ENCODE results near the gene SIRT7.
"Not testable (repeated sequence)": the region's sequence is repeated elsewhere in the genome, so short reads cannot be mapped to it uniquely, and the experiment has no call there.

The SIRT7 gene

DNA sequence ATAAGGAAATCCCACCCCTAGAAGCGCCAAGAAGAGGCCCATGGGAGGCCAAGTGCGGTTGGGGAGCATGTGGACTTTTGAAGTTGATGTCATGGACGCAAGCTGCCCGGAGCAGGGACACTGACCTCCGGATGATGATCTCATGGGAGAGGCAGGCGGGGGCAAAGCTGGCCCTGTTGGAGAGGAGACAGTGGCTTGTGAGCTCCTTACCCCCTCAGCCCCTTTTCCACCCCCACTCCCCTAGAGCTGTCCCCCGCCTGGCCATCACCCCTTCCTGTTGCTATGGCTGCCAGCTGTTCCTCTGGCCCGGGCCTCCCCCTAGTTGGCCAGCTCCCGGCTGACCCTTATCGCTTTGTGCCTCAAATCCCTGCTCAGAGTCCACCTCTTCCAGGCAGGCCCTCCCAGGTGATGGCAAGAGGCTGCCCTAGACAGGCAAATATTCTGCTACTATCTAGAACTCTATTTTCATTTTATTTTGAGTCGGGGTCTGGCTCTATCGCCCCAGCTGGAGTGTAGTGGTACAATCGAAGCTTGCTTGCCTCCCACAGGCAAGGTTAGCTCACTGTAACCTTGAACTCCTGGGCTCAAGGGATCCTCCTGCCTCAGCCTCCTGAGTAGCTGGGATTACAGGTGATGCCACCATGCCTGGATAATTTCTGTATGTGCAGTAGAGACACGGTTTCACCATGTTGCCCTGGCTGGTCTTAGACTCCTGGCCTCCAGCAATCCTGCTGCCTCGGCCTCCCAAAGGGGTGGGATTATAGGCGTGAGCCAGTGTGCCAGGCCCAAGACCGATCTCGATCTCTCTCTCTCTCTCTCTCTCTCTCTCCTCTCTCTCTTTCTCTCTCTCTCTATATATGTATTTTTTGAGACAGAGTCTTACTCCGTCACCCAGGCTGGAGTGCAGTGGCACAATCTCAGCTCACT lies 36.4 kb upstream of the SIRT7 start:
- no peak for DNase-seq

DNA sequence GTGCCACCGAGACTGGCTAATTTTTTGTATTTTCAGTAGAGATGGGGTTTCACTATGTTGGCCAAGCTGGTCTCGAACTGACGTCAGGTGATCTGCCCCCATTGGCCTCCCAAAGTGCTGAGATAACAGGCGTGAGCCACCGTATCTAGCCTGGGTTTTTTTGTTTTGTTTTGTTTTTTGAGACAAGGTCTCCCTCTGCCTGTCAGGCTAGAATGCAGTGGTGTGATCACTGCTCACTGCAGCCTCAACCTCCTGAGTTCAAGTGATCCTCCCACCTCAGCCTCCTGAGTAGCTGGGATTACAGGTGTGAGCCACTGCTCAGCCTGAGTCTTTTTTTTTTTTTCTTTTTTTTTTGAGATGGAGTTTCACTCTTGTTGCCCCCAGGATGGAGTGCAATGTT lies 35.5 kb upstream of the SIRT7 start:
- not testable (repeated sequence) for DNase-seq

DNA sequence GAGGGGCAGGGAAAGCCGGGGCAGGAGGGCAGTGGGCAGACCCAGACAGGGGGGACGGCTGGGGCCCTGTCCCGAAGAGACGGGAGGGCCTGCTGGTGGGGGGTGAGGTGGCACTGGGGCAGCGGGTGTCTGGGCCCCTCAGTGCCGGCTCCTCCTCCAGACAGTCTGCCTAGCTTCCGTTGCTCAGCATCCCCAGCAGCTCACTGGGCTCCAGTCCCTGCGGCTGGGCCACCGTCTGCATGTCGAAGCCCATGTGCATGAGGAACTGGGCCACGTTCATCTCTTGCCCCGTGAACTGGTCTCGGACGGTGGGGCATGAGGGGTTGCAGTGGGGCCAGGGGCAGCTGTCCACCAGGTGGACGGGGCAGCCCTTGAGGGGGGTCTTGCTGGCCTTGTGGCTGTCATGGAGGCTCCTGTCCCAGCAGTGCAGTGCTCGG lies 34.8 kb upstream of the SIRT7 start:
- DNase-seq = no peak

DNA sequence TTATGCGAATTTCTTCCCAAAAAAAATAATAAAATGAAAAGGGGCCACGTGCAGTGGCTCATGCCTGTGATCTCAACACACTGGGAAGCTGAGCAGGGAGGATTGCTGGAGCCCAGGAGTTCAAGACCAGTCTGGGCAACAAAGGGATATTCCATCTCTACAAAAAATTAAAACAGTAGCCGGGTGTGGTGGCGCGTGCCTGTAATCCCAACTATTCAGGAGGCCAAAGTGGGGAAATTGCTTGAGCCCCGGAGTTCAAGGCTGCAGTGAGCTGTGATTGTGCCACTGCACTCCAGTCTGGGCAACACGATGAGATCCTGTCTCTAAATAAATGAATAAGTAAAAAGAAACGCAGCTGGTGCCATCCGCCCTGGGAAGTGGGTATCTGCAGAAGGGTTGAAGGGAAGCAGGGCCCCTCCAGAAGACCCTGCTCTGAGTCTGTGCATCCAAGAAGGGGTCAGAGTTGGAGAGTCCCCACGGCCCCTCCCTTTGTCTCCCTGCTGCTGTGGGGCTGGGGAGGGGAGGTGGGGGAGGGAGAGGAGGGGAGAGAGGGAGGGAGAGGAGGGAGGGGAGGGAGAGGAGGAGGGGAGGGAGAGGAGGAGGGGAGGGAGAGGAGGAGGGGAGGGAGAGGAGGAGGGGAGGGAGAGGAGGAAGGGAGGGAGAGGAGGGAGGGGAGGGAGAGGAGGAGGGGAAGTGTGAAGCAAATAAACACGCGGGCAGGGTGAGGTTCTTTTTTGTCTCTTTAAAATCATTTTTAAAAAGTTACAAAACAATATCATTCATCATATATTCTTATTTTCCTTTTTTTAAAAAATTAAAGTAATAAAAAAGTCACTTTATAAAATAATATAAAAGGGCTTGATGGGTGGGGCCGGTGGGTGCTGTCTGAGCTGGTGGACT lies 34.1 kb upstream of the SIRT7 start:
- DNase-seq = no peak

DNA sequence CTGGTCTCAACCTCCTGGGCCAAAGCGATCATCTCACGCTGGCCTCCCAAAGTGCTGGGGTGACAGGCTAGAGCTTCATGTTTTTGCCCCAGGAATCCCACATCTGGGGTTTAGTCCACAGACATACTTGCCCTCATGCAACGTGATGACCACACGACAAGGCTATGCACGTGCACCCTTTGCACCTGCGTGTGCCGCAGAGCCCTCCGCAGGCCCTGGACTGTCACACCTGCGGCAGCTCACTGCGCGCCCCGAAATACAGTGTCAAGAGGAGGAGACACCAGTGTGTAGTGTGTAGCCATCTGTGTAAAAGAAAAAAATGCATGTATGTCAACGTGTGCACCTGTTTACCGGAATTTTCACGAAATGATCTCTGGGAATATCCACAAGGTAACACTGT lies 32.5 kb upstream of the SIRT7 start:
- no peak for DNase-seq

DNA sequence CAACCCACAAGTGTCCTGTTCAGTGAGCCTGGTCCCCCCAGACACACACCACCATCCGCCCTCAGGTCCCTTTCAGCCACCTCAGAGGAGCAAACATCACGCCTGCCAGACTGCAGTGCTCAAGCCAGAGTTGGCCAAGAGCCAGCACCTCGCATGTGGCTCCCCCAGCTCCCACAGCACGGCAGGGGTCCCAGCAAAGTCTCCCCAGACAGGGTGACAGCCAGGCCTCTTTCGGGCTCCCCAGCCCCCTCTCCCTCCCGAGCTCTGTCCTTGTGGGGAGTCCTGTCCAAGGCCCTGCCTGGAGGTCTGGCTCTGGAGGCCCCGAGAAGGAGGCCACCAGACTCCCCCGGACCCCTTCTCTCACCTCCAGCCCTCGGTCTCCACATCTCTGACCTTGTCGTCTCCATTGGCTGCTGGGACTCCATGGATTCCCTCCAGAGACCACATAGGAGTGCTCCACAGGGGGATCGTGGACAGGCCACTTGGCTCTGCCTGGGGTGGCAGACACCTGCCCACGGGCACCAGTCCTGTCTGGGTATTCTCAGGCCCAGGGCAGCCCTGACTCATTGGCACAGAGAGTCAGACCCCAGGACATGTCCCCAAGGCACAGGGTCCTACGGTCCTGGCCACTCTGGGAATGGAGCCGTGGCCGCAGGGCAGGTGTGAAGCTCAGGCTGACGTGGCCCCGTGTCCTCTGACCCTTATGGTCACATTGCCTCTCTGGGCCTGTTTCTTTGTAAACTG lies 30.8 kb upstream of the SIRT7 start:
- DNase-seq = no peak

DNA sequence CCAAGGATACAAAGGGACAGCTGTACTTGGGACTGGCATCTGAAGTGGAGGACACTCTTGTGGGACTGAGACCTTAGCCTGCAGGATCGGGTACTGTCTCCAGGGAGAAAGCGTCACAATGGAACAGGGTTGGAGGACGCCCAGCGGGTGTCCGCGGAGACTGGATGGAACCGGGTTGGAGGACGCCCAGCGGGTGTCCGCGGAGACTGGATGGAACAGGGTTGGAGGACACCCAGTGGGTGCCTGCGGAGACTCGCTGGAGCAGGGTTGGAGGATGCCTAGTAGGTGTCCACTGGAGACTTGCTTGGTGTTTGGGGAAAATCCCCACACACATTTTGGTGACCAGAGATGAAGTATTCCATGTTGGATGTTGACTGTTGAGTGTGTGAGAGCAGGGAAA lies 29.2 kb upstream of the SIRT7 start, which contains the start of gene MYADML2:
MYADML2 (minus strand) TSS at position 45 of the 400 bp plus-strand sequence. CDS start 5,492 bp downstream, outside the sequence.
- no peak for DNase-seq

DNA sequence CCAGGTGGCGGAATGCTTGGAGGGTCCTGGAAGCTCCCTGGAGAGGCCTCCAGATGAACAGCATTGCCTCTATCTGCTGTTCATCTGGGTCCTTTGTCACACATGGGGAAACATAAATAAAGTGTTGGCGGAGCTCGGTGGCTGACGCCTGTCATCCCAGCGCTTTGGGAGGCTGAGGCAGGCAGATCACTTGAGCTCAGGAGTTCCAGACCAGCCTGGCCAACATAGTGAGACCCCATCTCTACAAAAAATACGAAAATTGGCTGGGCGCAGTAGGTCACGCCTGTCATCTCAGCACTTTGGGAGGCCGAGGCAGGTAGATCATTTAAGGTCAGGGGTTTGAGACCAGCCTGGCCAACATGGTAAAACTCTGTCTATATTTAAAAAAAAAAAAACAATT lies 26.9 kb upstream of the SIRT7 start:
- DNase-seq = no peak

DNA sequence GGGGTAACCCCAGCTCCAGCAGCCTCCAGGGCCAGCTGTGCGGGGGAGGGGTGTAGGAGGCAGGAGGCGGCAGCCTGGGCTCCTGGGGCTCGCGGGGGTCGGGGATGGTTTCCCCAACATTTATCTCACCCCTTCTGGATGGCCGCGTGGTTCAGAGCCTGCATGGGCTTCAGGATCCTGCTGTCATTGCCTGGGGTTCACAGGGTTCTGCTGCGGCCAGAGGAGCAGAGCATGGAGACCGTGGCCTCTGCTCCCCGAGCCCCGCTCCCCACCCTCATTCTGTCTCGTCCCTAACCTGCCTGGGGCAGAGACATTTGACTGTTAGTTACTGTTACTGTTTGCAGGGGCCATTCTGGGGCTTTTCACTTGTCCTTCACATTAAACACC lies 24.2 kb upstream of the SIRT7 start:
- no peak for DNase-seq

DNA sequence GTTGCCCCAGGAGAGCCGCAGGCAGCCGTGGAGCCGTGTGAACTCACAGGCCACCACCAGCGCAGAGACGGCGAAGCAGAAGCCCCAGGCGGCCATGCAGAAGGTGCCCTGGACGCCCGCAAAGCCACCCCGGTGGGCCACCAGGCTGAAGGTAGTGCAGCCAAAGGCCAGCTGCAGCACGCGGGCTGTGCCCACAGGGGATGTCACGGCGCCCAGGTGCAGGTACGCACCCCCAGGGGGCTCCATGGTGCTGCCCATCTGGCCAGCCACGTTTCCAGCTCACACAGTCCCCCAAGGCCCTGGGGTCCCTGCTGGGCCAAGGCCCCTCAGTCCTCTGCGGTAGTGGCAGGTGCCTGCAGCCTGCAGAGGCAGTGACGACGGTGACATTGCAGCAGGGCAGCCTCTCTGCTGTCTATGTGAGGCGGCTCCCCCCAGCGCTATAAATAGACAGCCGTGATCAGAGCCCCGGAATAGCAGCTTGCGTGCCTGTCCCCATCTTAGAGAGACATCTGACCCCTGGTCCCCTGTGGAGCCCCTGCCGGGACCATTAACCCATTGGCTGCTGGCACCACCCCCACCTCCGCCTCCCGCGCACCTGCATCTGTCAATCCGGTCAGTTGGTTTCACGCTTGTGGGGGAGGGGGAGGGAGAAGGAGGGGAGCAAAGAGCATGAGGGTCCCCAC lies 23.6 kb upstream of the SIRT7 start:
- no peak for DNase-seq

DNA sequence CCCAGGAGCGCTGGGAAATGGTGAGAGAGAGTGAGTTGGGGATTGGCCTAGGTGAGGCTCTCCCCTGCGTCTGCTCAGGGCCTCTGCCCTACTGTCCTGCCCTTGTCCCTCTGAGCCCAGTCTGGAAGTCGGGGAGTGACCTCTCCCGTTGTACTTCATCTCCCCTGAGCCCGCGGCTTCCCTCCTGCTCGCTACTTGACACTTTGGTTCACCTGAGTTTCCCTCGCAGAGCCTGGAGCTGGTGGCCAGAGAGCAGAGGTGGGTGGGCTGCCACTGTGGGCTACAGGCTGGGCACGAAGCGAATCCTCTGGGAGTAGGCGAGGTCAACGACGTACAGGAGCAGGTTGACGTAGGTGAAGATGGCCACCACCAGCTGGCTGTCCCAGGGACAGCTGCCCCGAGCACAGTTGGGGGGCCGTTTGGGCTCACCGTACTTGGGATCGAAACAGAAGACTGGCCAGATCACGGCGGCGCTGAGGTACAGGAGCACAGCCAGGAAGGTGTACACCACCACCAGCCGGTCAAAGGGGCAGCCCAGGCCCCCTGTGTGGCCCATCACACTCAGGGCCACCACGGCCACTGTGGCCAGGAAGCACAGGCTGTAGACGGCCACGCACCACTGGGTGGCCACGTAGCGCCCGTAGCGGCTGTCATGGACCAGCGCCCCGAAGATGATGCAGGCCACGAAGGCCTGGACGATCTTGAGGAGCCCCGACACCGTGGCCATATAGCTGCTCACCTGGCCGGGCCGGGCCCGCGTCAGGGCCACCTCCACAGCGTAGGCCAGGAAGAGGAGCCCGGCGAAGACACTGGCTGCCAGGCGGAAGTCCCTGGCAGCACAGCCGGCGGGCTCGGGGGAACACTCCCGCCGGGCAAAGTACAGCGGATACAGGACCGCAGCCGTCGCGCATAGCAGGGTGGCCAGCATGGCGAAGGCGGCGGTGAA lies 22.8 kb upstream of the SIRT7 start:
- no peak for DNase-seq

DNA sequence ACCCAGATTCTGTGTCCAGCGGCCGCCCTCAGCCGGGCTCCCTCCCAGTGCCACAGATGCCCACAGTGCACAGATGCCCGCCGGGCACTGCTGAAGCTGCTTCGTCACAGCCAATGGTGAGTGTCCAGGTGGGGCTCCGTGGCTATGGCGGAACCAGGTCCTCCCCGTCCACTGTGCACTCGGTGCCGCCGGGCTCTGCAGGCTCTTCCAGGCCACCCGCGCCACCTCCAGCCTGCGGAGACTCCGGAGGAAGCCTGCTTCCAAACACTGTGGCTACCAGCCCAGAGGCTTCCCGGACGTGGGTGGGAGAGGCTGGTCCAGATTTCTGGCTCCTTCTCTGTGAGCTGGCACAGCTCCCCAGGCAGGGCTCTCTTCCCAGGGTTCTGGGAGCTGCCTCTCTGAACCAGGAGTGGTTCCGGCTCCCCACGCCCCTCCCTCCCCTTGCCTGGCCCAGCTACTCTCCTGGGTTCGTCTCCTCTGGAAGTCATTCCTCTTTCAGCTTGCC lies 22.0 kb upstream of the SIRT7 start:
- DNase-seq = no peak

DNA sequence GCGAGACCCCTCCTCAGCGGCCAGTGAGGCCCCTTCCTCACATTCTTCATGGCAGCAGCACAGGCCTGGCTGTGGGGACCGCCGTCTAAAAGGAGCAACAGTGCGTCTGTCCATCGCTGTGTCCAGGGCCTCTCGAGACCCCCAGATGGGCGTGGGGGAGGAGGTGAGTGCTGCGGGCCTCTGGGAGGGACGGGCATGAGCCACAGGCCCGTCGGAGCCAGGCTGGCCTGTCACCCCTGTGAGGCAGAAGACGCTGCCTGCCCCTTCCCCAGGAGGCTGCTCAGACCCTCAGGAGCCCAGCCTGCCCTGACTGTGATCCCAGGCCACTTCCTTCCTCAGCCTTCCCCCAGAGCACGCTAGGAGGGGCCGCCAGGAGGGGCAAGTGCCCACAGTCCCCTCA lies 21.2 kb upstream of the SIRT7 start:
- no peak for DNase-seq

DNA sequence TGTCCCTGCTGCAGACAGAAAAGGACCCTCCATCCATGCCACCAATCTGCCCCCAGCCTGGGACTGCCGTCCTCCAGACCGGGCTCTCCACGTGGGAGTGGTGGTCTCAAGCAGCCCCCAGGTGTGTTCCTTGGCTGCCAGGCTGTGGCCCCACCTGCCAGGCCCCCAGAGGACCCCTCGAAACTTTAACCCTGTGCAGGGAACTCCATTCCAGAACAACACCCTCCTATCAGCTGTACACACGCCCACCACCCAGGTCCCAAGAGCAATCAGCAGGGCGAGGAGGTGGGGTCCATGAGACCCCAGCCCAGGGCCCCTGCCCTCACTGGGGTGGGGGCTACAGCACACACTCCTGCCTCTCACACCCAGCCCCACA lies 17.7 kb upstream of the SIRT7 start:
- no peak for DNase-seq

DNA sequence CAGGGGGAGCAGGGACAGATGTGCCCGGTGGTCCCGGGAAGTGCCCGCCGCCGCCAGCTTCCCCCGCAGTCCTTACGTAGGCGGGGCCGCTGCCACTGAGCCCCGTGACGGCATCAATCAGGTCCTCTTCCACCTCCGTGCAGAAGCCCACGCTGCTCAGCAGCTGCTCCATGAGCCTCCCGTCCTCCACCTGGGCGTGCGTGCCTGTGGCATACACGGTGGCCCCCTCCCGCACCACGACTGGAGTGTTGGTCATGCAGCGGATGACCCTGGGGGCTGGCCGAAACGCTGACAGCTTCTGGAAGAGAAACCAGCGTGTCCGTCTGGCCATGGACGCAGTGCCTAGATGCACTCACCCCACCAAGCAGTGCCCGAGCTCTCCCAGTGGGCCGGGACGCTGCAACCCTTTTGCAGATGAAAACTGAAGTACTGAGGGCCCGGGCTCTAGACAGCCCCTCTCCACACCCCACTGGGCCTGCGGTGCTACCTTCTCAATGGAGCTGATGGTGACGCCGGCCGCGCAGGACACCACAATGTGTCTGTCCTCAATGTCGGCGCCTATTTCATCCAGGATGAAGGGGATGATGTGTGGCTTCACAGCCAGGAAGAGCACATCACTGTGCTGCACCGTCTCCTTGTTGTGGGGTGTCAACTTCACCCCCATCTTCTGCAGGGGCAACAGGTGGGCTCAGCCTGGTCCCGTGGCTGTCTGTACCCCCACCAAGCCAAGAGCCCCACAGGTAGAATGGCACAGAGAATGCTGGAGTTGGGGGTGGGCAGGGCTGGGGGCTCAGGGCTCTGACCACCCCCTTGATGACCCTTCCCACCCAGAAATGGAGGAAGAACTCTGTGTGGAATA lies 17.1 kb upstream of the SIRT7 start:
- DNase-seq = no peak

DNA sequence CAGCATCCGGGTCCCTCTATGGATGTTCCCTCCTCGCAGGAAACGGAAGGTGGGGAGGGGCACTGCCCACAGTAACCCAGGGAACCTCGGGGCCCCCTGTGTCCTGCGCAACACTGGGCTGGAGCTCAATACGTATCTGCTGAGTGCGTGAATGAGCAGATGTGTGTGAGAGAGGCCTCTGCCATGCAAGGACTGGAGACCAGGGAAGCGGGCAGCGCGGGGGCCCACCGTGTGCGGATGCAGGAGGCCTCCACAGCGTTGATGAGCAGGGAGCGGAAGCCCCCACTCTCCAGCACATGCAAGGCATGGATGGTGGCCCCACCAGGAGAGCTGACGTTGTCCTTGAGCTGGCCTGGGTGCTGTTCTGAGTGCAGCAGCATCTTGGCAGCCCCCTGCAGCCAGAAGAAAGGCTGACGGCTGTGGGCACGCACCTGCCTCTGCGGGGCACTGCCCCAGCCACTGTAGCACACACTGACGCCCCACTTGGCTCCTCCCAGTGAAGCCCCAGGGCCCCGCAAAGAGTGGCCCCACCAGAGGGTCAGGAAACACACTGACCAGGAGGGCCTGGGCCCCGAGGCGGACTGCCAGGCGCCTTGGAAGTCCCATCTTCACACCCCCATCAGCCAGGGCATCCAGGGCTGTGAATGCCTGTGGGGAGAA lies 16.3 kb upstream of the SIRT7 start:
- DNase-seq = no peak

DNA sequence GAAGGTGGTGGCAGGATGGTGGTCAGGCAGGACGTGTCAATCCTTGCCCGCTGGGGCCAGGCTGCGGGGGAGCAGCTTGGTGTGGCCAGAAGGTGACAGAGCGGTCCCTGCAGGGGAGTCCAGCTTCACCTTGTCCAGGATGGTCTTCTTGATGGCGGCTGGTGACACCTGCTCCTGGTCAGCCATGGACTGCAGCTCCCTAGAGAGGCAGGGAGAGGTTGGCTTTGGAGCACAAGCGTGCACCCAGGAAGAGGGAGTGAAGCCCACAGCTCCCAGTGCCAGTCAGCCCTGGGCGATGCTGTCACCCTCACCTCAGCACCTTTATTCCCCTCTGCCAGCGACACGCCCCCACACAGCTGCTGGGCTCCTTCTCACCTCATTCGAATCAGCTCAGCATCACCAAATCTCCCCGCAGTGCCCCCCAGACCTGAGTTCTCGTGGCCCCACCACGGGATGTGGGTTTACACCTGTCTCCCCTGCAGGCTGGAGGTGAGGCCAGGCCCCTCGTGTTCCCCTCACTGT lies 15.3 kb upstream of the SIRT7 start:
- no peak for DNase-seq

DNA sequence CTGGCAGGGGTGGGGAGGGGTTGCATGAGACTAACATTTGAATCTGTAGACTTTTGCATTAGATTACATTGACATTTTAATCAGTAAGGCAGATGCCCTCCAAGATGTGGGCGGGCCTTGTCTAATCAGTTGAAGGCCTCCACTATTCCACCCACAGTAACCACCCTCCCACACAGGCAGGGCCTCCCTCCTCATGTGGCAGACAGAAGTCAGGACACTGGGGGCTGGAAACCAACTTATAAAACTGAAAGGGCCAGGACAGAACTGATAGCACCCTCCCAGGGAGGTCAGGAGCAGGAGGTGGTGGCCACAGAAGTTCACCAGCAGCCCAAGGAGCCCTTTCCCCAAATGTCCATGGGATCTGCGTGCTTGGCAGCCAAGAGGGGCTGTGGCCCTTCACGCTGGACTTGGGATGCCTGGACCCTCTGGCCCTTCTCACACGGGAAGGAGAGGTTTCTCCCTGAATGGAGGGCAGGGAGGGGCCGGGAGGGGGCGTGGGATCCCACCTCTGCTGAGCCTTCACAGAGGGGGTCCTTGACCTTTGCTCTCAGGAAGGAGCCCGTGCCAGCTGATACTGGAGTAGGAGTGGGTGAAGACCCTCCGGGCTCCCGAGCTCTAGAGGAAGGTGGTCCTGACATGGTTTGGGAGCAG lies 14.5 kb upstream of the SIRT7 start:
- DNase-seq = no peak

Data from NCI-H187 treated with DMSO at 0.1 percent for 48 hours (cell line).